HG03442 (cell line): ENCODE results near the gene TMPRSS5.
"Not testable (repeated sequence)": the region's sequence is repeated elsewhere in the genome, so short reads cannot be mapped to it uniquely, and the experiment has no call there.

Experiments
- ATAC-seq: cut with Tn5 transposase; IDR thresholded peaks from one replicate; pipeline ENCODE4 v1.9.1; 2021; ENCODE audit warnings: mild to moderate bottlenecking, moderate library complexity; ENCODE audit not compliant: unreplicated experiment

The TMPRSS5 gene

DNA sequence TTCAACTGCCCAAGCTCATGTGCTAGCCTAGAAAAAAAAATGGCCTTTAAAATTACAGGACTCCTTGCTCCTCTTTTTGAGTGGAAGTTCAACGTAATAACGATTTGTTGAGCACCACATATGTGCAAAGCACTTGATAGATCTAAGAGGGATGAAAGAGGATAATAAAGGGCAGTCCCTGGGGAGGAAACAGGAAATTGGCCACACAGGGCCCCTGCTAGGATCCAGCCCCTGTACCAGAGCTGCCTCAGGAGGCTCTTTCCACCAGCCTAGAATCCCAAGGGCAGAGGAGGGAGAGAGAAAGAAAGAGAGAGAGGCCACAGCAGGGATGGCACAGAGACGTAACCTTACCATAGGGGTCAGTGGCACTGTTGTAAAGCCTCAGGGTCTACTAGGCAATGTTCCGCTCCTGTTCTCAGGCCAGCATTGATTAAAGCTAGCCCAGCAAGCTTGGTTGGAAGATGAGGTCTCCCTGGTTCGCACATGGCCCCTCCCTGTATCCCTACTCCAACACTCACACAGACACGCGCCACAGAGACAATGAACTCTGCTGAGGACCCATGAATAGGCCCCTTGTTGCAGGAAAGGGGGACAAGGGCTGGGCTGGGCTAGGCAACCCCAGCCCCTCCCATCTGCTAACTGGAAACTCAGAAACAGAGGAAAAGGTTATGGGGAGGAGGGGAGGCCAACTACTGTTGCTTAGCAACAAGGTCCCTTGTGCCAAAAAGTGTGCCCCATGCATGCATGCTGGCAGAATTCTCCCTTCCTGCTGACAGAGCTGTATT is at the start of gene TMPRSS5:
TMPRSS5 (minus strand) TSS at position 438 of the 785 bp plus-strand sequence; CDS start at position 354, 84 bp downstream.
- ATAC-seq = no peak

DNA sequence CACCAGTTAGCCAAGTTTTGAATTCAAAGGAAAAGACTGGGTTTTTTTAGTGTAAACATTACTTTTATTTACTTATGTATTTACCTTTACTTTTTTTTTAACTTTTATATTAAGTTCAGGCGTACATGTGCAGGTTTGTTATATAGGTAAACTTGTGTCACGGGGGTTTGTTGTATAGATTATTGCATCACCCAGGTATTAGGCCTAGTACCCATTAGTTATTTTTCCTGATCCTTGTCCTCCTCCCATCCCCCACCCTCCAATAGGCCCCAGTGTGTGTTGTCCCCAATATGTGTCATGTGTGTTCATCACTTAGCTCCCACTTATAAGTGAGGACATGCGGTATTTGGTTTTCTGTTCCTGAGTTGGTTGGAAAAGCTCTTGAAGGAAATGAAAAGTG is 46.8 kb upstream of the TMPRSS5 start:
- ATAC-seq = no peak

DNA sequence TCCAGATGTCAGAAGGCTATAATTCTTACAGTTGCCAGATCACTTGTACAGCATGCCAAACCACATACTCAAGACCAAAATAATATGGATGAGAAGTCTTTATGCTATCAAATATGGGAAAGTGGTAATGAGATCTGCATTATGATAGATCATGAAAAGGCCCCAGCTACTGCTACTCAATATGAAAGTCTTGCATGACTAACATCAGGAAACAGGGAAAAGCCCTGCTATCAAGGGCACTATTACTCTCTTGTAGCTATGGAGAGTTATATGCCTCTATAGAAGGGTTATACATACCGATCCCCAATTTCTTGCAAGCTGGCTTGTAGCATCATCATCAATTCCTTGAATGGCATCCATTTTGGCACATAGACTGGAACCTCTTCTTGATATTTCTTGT is 30.2 kb upstream of the TMPRSS5 start:
- no peak for ATAC-seq

DNA sequence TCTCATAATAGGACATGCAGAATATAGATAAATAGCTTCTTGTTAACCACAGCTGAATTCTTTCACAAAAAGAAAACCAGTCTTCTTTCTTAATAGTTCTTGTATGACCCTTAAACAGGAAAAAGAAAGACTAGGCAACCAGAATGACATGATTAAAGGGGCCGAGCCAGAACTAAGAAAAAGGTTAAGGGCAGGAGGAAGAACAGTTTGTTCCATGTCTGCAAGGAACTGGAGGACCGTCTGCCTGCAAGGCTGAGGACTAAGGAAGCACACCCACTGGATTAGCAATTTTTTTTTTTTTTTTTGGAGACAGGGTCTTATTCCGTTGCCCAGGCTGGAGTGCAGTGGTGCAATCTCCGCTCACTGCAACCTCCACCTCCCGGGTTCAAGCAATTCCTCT is 26.0 kb upstream of the TMPRSS5 start:
- no peak for ATAC-seq

DNA sequence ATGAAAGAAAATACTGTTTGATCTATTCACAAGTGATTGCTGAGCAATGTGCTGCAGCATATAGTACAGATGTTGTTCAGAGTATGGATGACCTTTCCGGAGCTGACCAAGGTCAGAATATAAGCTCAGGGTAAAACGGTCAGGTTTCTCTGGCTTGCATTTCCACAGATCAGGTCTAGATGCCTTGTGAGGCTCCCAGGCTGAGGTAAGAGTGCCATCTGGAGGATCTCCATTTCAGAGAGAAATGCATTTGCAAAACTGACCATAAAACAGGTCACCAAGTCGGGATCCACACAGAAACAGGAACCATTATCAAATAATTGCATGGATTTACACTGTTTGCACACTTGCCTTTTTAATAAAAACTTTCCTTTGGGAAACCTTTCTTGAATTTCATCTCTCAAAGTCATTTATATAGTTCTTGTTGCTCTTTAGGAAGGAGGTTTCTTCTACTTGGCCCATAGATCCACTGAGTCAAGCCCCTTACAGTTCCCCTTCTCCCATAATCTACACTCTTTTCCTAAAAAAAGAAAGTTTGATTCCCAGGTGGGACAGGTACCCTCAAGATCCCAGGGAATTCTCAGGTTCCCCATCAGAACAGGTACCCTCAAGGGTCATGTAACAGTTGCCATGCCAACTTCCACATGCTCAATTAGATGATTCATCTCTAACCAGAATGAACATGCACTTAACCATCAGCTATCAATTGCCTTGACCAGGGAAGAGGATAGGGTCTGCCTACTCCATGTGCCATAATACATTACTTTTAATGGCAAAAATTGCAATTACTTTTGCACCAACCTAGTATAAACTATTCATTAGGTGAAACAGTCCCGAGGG is 25.0 kb upstream of the TMPRSS5 start:
- ATAC-seq = no peak

DNA sequence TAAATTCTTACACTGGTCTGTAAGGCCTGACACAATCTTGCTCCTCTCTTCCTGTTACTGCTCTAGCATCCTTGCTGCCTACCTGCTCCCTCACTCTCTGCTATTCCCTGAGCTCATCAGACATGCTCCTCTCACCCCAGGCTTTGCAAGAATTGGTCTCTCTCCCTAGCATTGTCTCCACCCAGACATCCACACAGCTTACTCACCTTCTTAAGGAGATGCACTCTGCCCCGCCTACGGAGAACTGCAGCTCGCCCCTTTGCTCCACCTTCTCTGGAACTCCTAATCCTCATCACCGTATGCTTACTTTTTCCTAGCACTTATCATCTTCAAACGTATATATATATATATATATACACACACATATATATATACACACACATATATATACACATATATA is 23.3 kb upstream of the TMPRSS5 start:
- no peak for ATAC-seq

DNA sequence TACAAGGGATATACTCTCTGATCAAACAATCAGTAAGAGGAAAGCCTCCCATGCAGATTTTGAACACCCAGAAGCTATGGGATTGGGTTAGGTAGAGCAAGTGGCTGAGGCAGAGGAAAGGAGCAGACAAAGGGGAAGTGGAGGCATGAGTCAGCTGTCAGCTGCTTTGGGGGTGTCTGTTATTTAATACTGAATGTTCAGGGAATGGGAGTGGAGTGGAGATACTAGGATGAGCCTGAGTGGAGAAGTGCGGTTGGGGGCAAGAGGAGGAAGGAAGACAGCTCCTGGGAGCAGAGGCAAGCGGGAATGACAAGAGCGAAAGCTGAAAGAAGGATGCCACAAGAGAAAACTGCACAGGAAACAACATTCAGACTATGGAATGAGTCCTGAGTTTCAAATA is 22.7 kb upstream of the TMPRSS5 start:
- no peak for ATAC-seq

DNA sequence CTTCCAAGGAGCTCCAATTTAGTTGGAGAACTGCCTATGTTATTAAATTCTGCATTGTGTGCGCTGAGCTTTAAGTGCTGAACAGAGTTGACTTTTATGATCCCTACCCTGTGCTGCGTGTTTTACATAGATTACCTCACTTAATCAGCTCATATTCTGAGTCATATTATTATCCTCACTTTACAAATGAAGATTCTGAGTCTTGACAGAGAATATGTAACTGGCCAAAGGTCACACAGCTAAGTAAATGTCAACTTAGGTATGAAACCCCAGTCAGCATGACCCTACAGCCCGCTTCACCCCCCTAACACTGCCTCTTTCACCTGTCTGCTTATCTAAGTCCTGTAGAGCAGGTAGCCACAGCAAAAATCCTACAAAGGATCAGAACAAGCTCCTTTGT is 19.8 kb upstream of the TMPRSS5 start:
- ATAC-seq = no peak

DNA sequence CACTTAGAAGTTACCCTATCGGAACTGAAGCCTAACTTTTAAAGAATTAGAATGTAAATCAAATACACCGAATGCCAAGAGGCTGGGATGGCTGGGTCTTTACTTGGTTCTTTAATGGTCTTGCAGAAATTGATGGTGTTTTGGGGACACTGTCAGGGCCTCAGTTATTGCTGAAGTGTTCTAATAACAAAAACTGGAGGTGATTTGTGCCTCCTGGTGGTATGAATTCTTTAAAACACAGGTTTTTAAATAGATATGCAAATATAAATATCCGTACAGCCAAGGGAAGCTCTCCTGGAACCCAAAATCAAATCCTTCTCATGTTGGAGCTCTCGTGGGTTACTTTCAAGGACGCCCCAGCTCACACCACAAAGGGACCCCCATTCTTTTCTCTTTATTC is 19.3 kb upstream of the TMPRSS5 start:
- ATAC-seq = no peak

DNA sequence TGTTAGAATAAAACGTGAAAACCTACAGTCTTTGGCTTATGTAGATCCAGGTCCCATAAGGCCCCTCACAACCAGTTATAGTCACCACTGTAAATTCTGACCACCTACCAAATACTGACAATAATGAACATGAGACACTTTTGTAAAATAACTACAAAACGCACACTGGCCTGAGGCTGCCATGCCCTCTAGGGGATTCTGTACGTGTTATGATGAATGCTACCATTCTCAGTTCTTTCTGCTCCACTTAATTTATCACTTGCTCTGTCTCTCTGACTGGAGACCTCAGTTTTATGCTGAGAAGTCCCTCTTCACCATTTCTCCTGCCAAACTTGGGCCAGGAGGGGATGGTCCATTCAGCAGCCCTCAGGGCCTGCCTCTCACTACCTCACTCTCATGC is 18.7 kb upstream of the TMPRSS5 start:
- no peak for ATAC-seq

DNA sequence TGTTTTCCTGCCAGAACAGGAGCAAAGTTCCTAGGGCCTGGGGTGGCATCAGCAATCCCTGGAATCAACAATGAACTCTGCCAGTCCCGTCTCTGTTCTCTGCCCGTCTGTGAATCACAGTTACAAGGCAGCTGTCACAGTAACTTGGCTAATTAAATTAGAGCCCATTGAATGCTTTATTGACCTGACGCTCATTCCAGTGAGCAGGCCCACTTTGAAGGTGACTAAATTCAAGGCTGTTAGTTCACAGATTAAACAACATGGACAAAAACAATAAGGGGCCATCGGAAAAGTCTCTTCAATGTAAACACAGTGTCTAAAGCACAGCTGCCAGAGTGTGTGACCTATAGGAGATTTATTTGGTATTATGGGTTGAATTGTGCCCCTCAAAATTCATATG is 17.7 kb upstream of the TMPRSS5 start:
- no peak for ATAC-seq

DNA sequence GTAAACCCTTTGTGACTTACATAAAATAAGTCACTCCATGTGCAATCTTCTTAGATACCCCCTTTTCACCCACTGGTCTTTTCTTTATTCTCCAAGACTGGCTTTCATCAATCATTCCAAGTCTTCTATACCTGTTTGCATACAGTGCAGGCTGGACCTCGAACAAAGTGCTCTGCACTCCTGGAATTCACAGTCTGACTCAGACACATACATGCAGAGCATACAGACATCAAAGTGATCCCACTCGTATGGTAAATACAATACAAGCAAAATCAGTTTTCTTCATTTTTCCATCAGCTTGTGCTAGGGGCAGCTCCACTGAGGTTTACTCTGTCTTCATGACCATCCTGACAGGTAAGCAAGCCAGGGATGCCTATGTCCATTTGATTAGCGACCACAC is 16.8 kb upstream of the TMPRSS5 start:
- ATAC-seq = no peak

DNA sequence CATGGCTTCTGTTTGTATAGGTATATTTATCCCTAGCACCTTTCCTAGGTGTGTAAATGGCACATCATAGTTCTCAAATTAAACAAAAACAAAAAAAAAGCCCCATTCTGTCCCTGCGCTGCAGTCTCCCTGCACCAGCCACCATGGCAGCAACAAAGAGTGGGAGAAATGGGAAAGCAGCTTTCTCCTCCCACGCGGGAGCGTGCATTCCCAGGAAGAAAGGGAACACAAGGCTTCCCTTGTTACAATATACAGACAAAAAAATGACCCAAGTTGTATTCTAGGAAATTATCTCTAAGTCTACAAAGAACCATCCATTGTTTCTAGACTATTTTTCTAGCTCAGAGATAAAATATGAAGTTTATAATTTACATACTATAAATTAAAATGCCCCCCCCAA is 16.1 kb upstream of the TMPRSS5 start:
- no peak for ATAC-seq

DNA sequence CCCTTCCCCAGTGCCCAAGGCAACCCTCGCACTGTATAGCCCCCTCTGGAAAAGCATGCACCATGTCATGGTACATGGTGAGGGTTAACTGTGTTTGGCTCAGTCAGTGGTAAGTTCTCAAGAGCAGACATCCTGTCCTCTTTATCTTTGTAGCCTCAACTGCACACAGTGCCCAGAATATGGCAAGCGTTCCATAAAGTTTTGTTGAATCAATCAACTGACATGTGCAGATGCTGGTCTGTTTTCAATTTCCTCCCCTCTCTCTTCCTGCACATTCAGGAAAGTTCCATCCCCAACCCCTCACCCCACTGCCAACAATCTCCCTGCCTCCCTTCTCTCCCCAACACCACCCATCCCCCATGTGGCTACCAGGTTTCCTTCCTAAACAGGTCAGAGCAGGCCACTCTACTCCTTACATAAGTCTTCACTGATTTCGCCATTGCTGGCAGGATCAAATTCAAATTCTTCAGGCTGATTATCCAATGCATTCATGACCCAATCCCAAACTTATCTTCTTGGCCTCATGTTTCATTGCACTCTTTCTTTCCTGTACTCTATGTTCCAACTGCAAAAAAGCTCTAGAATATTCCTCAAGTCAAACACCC is 15.5 kb upstream of the TMPRSS5 start:
- no peak for ATAC-seq

DNA sequence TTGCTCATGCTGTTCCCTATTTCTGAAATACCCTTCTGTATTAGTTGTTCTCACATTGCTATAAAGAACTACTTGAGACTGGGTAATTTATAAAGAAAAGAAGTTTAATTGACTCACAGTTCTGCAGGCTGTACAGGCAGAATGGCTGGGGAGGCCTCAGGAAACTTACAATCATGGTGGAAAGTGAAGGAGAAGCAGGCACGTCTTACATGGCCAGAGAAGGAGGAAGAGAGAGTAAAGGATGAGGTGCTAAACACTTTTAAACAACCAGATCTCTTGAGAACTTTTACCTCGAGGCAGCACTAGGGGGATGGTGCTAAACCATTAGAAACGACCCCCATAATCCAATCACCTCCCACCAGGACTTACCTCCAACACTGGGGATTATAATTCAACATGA is 14.4 kb upstream of the TMPRSS5 start:
- not testable (repeated sequence) for ATAC-seq

DNA sequence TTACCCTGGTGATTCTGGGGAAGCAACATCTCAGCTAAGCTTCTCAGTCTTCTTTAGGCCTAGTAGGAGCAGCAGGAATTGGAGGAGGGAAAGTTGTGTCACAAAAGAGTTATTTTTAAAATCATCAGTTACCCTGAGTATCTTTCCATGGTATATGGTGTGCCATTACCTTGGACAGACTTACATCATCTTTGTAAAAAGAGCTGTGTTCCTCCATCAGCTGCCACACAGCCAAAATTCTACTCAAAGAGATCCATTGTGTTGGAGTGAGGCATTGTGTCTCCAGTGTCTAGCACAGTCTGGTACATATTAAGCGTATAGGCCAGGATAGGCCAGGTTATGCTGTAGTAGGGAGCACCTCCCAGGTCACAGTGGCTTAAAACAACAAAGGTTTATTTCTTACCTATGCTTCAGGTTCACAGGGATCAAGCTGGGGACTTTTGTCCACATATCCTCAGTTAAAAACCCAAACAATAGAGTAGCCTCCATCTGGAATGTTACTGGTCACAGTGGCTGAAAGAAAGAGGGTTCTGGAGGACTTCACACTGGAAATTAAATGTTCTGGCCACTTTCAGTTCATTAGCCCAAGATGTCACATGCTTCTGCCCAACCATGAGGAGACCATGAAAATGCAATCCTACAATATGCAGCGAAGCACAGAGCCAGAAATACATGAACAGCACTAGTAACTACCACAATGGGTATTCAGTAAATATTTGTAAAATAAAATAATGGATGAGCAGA is 9.9 kb upstream of the TMPRSS5 start:
- no peak for ATAC-seq

DNA sequence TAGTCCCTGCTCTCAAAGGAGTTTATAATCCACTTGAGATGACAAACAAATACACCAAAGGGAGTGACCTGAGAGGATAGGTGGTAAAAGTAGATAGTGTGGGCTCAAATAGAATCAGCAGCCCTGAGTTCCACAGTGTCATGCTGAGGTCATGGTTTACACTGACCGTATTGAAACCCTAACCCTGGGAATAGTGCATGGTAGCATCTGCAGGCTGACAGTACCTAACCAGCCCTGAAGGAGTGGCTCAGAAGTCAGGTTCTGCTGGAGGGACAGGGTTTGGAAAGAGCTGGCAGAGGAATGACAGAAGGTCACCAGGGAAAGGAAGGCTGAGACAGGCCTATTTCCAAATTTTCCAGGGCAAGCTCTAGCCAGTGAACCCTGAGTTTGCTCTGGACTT is 9.2 kb upstream of the TMPRSS5 start:
- ATAC-seq = no peak

DNA sequence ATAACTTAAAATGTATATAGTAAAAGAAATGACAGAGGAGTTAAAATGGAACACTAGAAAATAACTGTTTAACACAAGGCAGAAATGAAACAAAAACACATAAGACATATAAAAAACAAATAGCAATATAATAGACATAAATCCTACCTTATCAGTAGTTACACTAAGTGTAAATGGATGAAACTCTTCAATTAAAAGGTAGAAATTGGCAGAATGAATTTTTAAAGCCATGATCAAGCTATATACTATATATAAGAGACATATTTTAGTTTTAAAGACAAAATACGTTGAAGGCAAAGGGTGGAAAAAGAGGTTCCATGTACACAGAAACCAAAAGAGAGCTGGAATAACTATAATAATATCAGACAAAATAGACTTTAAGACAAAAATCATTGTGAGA is 4.9 kb upstream of the TMPRSS5 start:
- no peak for ATAC-seq

DNA sequence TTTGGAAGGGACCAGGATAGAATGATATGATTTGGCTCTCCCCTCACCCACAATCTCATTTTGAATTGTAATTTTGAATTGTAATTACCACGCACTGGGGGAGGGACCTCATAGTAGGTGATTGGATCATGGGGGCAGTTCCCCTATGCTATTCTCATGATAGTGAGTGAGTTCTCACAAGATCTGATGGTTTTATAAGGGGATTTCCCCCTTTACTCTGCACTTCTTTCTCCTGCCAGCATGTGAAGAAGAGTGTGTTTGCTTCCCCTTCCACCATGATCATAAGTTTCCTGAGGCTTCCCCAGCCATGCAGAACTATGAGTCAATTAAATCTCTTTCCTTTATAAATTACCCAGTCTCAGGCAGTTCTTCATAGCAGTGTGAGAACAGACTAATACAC is 2.6 kb downstream of the TMPRSS5 start:
- ATAC-seq = not testable (repeated sequence)

DNA sequence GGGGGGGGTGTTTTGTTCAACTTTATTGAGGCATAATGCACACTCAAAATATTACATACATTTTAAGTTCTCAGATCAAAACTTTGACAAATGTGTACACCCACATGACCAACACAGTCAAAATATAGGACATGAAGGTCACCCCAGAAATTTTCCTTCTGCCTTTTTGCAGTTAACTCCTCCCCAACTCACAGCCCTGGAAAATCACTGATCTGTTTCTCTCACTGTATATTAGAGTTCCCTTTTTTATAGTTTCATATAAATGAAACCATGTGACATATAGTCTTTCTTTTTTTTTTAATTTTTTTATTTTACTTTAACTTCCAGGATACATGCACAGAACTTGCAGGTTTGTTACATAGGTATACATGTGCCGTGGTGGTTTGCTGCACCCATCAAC is 4.6 kb downstream of the TMPRSS5 start:
- ATAC-seq = no peak

DNA sequence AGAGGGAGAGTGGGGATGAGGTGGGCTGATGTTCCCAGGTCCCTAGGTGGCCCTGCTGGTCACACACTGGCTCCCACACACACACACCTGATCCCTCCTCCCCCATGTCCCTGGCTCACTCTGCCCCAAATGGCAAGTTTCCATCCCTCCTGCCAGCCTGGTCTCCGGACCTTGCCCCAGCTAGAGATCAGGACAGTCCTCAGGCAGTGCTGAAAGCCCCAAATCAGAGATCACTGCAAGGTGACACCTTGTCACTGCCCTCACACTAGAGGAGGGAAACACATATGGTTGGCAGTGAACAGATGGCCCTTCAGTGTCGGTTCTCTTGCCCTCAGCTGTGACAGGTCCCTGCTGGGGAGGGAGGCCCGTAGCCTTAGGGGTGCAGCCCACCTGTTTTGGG is 7.6 kb downstream of the TMPRSS5 start:
- no peak for ATAC-seq
